AG09309 (cell line): ENCODE data around the gene LYZL2.
A peak's percentile ranks its signal among the peaks of the same experiment; 100 is the strongest.
"Not testable (repeated sequence)": the region's sequence is repeated elsewhere in the genome, so short reads cannot be mapped to it uniquely, and the experiment has no call there.

Source experiments
- DNase-seq: peaks from one replicate; pipeline ENCODE4 v3.0.0-alpha.2; 2010; ENCODE audit warnings: low read depth
- H3K4me3 ChIP-seq: 2 replicates; pipeline ENCODE4 v1.5.1; 2011; ENCODE audit warnings: mild to moderate bottlenecking, low read depth, low read length, moderate library complexity; ENCODE audit not compliant: control insufficient read depth
- CTCF ChIP-seq: IDR thresholded peaks from 2 replicates; pipeline ENCODE4 v1.5.1; 2011; ENCODE audit warnings: mild to moderate bottlenecking, low read depth, low read length, inconsistent platforms; ENCODE audit not compliant: insufficient read depth, control insufficient read depth; ENCODE audit errors: missing control alignments

Gene LYZL2

GRCh38 chr10:30639946-30640786 is 10.6 kb upstream of the LYZL2 start:
- peak; percentile 47 for DNase-seq
- peak; percentile 86 for TF ChIP-seq CTCF
- no peak overlapping the region for H3K4me3 ChIP-seq

GRCh38 chr10:30637881-30638467 is 8.4 kb upstream of the LYZL2 start:
- H3K4me3 ChIP-seq, result no peak overlapping the region
- no peak for TF ChIP-seq CTCF
- DNase-seq, result peak; percentile 55

GRCh38 chr10:30631188-30631587 is 1.6 kb upstream of the LYZL2 start:
- no peak for DNase-seq
- no peak overlapping the region for H3K4me3 ChIP-seq
- TF ChIP-seq CTCF, result no peak

GRCh38 chr10:30630571-30630970 is 1.0 kb upstream of the LYZL2 start:
- no peak for DNase-seq
- H3K4me3 ChIP-seq, result no peak overlapping the region
- no peak for TF ChIP-seq CTCF

GRCh38 chr10:30628576-30628975 is 977 bp downstream of the LYZL2 start:
- not testable (repeated sequence) for DNase-seq, H3K4me3 ChIP-seq

GRCh38 chr10:30626837-30627236 is 2.7 kb downstream of the LYZL2 start:
- DNase-seq, H3K4me3 ChIP-seq: not testable (repeated sequence)

- not testable (repeated sequence) for H3K4me3 ChIP-seq, DNase-seq
These were observed 3.4 kb downstream of the LYZL2 start for GRCh38 chr10:30626196-30626595.

- no peak overlapping the region for H3K4me3 ChIP-seq
- no peak for TF ChIP-seq CTCF
- DNase-seq, result no peak
These were observed 4.5 kb downstream of the LYZL2 start for GRCh38 chr10:30625080-30625479.
